HepG2 (cell line): ENCODE measurements around the gene SETD1B. TPM values are rescaled to one million over a fixed set of nuclear protein-coding genes. Genes with fewer than 3 reads are reported as not detected.

Experiments
- AGO2 ChIP-seq: fragments of 200-400 bp; formaldehyde crosslinking; optimal IDR thresholded peaks from 2 replicates; pipeline ENCODE3; 2017; ENCODE audit warnings: mild to moderate bottlenecking, low read depth, low read length, moderate library complexity
- AHR ChIP-seq: IDR thresholded peaks from 2 replicates; pipeline ENCODE4 v1.6.1; 2018; ENCODE audit warnings: missing genetic modification reagents, missing compliant biosample characterization
- AKAP8 ChIP-seq: sonication (generic); formaldehyde crosslinking; IDR thresholded peaks from 2 replicates; pipeline ENCODE4 v1.5.1; 2020; ENCODE audit warnings: mild to moderate bottlenecking, missing genetic modification reagents
- ARNT ChIP-seq: fragments of 450-650 bp; IDR thresholded peaks from 2 replicates; pipeline ENCODE4 v1.6.1; 2017
- CREB1 ChIP-seq, 2 experiments: fragments of 450-650 bp in 1 of 2; IDR thresholded peaks; 2 replicates each; pipeline ENCODE4 v1.6.1; 2016 to 2017; ENCODE audit warnings: control low read depth in 1 of 2, mild to moderate bottlenecking in 1 of 2, missing compliant biosample characterization in 1 of 2, missing genetic modification characterization in 1 of 2
- CREM ChIP-seq, 2 experiments: sonication (generic) in 1 of 2; formaldehyde crosslinking in 1 of 2; IDR thresholded peaks; 2 replicates each; pipeline versions ENCODE4 v1.4.0 to v1.6.1; 2016 to 2020; ENCODE audit warnings: antibody characterized with exemption in 1 of 2, mild to moderate bottlenecking in 1 of 2, missing genetic modification reagents in 1 of 2
- GABPA ChIP-seq, 2 experiments: IDR thresholded peaks; 2 replicates each; pipeline ENCODE4 v1.6.1; 2011 to 2016; ENCODE audit warnings: low read depth in 2 of 2, low read length in 1 of 2, missing biosample characterization in 1 of 2, missing genetic modification characterization in 1 of 2
- HDAC2 ChIP-seq: sonication (generic); formaldehyde crosslinking; IDR thresholded peaks from 2 replicates; pipeline ENCODE4 v1.4.0; 2020; ENCODE audit warnings: missing genetic modification reagents
- KAT7 ChIP-seq: IDR thresholded peaks from 2 replicates; pipeline ENCODE4 v1.6.1; 2018; ENCODE audit warnings: borderline replicate concordance, missing compliant biosample characterization
- KAT8 ChIP-seq: IDR thresholded peaks from 2 replicates; pipeline ENCODE4 v1.6.1; 2016; ENCODE audit warnings: missing genetic modification reagents, missing compliant biosample characterization
- PITX1 ChIP-seq: sonication (generic); formaldehyde crosslinking; IDR thresholded peaks from 2 replicates; pipeline ENCODE4 v1.5.1; 2020; ENCODE audit warnings: mild to moderate bottlenecking, missing genetic modification reagents
- RXRB ChIP-seq: IDR thresholded peaks from 2 replicates; pipeline ENCODE4 v1.6.1; 2016; ENCODE audit warnings: borderline replicate concordance, missing genetic modification reagents, missing compliant biosample characterization
- SAFB2 ChIP-seq: sonication (generic); formaldehyde crosslinking; IDR thresholded peaks from 2 replicates; pipeline ENCODE4 v1.5.1; 2020; ENCODE audit warnings: missing genetic modification reagents, low read depth, mild to moderate bottlenecking, borderline replicate concordance
- SAP130 ChIP-seq: IDR thresholded peaks from 2 replicates; pipeline ENCODE4 v1.6.1; 2016; ENCODE audit warnings: low read depth
- SP5 ChIP-seq: IDR thresholded peaks from 2 replicates; pipeline ENCODE4 v1.6.1; 2016; ENCODE audit warnings: low read depth, borderline replicate concordance
- ZBTB7A ChIP-seq: sonication (generic); formaldehyde crosslinking; IDR thresholded peaks from 2 replicates; pipeline ENCODE4 v1.8.0; 2022; ENCODE audit warnings: mild to moderate bottlenecking, missing genetic modification reagents
- ZIK1 ChIP-seq: sonication (generic); formaldehyde crosslinking; IDR thresholded peaks from 2 replicates; pipeline ENCODE4 v1.5.0; 2020; ENCODE audit warnings: mild to moderate bottlenecking, low read depth, missing genetic modification reagents, borderline replicate concordance
- ZMYM4 ChIP-seq: sonication (generic); formaldehyde crosslinking; IDR thresholded peaks from 2 replicates; pipeline ENCODE4 v1.8.1; 2023; ENCODE audit warnings: mild to moderate bottlenecking, missing genetic modification reagents
- ZNF225 ChIP-seq: sonication (generic); formaldehyde crosslinking; IDR thresholded peaks from 2 replicates; pipeline ENCODE4 v1.4.0; 2020; ENCODE audit warnings: mild to moderate bottlenecking, missing genetic modification reagents
- ZNF317 ChIP-seq: sonication (generic); formaldehyde crosslinking; IDR thresholded peaks from 2 replicates; pipeline ENCODE4 v1.5.0; 2020; ENCODE audit warnings: mild to moderate bottlenecking, missing genetic modification reagents
- ZNF331 ChIP-seq: sonication (generic); formaldehyde crosslinking; IDR thresholded peaks from 2 replicates; pipeline ENCODE4 v1.4.0; 2020; ENCODE audit warnings: missing genetic modification reagents
- ZNF775 ChIP-seq: sonication (generic); formaldehyde crosslinking; IDR thresholded peaks from 2 replicates; pipeline ENCODE4 v1.4.0; 2020; ENCODE audit warnings: missing genetic modification reagents, mild to moderate bottlenecking, moderate library complexity, borderline replicate concordance
- ZNF792 ChIP-seq: IDR thresholded peaks from 2 replicates; pipeline ENCODE4 v1.6.1; 2016
- ZSCAN9 ChIP-seq: IDR thresholded peaks from 2 replicates; pipeline ENCODE4 v1.6.1; 2016; ENCODE audit warnings: borderline replicate concordance
- polyA plus RNA-seq, 8 experiments: library from polyadenylated mRNA; depleted of rRNA in 3 of 8; stranded (reverse) in 7 of 8; unstranded in 1 of 8; fragments of >200 nt; fragmentation: Illumina TruSeq in 4 of 8; extraction: Trizol in 4 of 8; gene quantifications; 2 replicates each; pipeline versions ENCODE4 v1.2.1 to v1.2.3, GENCODE V29; 2011 to 2016; ENCODE audit warnings: low read depth in 4 of 8, missing spikeins in 1 of 8, mixed read lengths in 1 of 8; ENCODE audit not compliant: insufficient read depth in 1 of 8
- total RNA-seq, 5 experiments: library from RNA; depleted of rRNA; stranded (reverse); fragments of >200 nt; fragmentation: Illumina TruSeq; extraction: Trizol; gene quantifications; 2 replicates each; pipeline ENCODE4 v1.2.3, GENCODE V29; 2016; ENCODE audit warnings: low read depth in 1 of 5
- TF ChIP-seq, protein P1 (sequence below): IDR thresholded peaks from 2 replicates; pipeline ENCODE4 v1.6.1; 2018; ENCODE audit warnings: missing genetic modification reagents, mild to moderate bottlenecking, missing compliant biosample characterization
- TF ChIP-seq, protein P2 (sequence below): sonication (generic); formaldehyde crosslinking; IDR thresholded peaks from 2 replicates; pipeline ENCODE4 v1.4.0; 2020; ENCODE audit warnings: mild to moderate bottlenecking, missing genetic modification reagents
- TF ChIP-seq, protein P3 (sequence below): sonication (generic); formaldehyde crosslinking; IDR thresholded peaks from 2 replicates; pipeline ENCODE4 v1.4.0; 2020; ENCODE audit warnings: missing genetic modification reagents

Gene SETD1B
- total and polyA plus RNA-seq, 2 of the 13 experiments (the other 11 are each of a cell fraction or from before 2014, with no cell fraction given), result 1.1 to 1.4 TPM

DNA sequence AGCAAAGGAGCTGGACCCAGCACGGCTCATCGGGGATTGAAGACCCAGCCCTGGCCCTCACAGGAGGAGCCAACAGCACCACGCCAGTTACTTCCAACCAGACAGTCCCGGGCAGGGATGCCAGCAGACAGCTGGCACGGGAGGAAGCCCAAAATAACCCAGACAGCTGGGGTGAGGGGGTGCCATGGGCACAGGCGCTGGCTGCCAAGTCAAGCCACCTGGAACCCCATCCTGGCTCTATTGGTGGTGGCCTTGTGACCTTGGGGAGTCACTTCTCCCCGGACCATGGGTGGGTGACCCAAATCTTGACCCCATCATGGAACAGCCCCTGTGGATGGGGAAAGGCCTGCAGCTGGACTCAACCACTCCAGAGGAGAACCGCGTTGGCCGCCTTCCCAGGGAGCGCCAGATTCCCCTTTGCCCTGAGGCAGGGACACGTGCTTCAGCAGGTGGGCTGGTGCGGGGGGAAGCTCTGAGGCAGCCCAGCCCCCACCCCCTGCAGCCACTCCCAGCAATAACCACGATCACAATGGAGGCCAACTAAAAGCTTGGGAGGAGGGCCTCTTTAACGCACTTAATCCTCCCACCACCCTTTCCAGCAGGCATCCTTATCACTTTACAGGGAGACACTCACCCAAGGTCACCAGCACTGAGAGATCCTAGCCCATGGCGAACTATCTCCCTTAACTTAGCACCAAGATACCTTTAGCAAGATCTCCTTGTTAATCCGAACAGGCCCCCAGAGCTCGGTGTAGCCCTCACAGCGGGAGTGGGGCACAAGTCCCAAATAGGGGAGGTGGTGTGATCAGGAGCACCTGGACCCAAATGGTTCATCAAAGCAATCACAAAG, 5.6 kb upstream of the SETD1B start (continued):
- peak; percentile 49; the same call in 1 of the 2 replicates for TF ChIP-seq ZMYM4 (CRISPR knock-in tag)
- TF ChIP-seq ZNF775 (CRISPR knock-in tag), result no peak
- TF ChIP-seq ZIK1 (CRISPR knock-in tag), result 0 out of 2 replicates have a peak, but pooled peaks have one; percentile 71
- TF ChIP-seq RXRB (CRISPR knock-in tag), result peak; percentile 74
- 0 out of 2 replicates have a peak, but pooled peaks have one; percentile 38 for TF ChIP-seq ZNF792 (CRISPR knock-in tag)
- TF ChIP-seq SAP130, result peak; percentile 82
- peak; percentile 21; the same call in 1 of the 2 replicates for TF ChIP-seq AHR (CRISPR knock-in tag)
- peak; percentile 92 for TF ChIP-seq AGO2
- 0 out of 2 replicates have a peak, but pooled peaks have one; percentile 44 for TF ChIP-seq SAFB2
- TF ChIP-seq ZNF317 (CRISPR knock-in tag), result no peak
- TF ChIP-seq ZNF225 (CRISPR knock-in tag), result 0 out of 2 replicates have a peak, but pooled peaks have one; percentile 31
- TF ChIP-seq AKAP8 (CRISPR knock-in tag), result peak; percentile 85
- TF ChIP-seq, protein P1, sequence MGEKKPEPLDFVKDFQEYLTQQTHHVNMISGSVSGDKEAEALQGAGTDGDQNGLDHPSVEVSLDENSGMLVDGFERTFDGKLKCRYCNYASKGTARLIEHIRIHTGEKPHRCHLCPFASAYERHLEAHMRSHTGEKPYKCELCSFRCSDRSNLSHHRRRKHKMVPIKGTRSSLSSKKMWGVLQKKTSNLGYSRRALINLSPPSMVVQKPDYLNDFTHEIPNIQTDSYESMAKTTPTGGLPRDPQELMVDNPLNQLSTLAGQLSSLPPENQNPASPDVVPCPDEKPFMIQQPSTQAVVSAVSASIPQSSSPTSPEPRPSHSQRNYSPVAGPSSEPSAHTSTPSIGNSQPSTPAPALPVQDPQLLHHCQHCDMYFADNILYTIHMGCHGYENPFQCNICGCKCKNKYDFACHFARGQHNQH (CRISPR knock-in tag), result 0 out of 2 replicates have a peak, but pooled peaks have one; percentile 18
- no peak for TF ChIP-seq GABPA (IDR thresholded peaks at IDR 0.05; ENCODE audit: low read depth, low read length)
- TF ChIP-seq GABPA (CRISPR knock-in tag; IDR thresholded peaks at IDR 0.05; ENCODE audit: low read depth), result 0 out of 2 replicates have a peak, but pooled peaks have one; percentile 26
- TF ChIP-seq, protein P2, sequence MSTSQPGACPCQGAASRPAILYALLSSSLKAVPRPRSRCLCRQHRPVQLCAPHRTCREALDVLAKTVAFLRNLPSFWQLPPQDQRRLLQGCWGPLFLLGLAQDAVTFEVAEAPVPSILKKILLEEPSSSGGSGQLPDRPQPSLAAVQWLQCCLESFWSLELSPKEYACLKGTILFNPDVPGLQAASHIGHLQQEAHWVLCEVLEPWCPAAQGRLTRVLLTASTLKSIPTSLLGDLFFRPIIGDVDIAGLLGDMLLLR (CRISPR knock-in tag), result 0 out of 2 replicates have a peak, but pooled peaks have one; percentile 16
- 0 out of 2 replicates have a peak, but pooled peaks have one; percentile 52 for TF ChIP-seq SP5 (CRISPR knock-in tag)
- peak; percentile 82 for TF ChIP-seq ZBTB7A (CRISPR knock-in tag)
- TF ChIP-seq ZNF331 (CRISPR knock-in tag), result peak; percentile 39; the same call in 1 of the 2 replicates
- no peak for TF ChIP-seq ARNT
- no peak for TF ChIP-seq KAT7 (CRISPR knock-in tag)
- TF ChIP-seq CREB1 (IDR thresholded peaks at IDR 0.05), result no peak
- TF ChIP-seq CREB1 (CRISPR knock-in tag; IDR thresholded peaks at IDR 0.05), result no peak
- peak; percentile 9; the same call in 1 of the 2 replicates for TF ChIP-seq CREM (IDR thresholded peaks at IDR 0.05)
- no peak for TF ChIP-seq CREM (CRISPR knock-in tag; IDR thresholded peaks at IDR 0.05)
- peak; percentile 30; the same call in 1 of the 2 replicates for TF ChIP-seq HDAC2
- TF ChIP-seq, protein P3, sequence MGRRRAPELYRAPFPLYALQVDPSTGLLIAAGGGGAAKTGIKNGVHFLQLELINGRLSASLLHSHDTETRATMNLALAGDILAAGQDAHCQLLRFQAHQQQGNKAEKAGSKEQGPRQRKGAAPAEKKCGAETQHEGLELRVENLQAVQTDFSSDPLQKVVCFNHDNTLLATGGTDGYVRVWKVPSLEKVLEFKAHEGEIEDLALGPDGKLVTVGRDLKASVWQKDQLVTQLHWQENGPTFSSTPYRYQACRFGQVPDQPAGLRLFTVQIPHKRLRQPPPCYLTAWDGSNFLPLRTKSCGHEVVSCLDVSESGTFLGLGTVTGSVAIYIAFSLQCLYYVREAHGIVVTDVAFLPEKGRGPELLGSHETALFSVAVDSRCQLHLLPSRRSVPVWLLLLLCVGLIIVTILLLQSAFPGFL (CRISPR knock-in tag), result no peak
- peak; percentile 25; the same call in 1 of the 2 replicates for TF ChIP-seq ZSCAN9 (CRISPR knock-in tag)
- TF ChIP-seq PITX1 (CRISPR knock-in tag), result peak; percentile 68
- TF ChIP-seq KAT8 (CRISPR knock-in tag), result 0 out of 2 replicates have a peak, but pooled peaks have one; percentile 23
